Astrocyte of the spinal cord (primary cell): ENCODE data around the gene LRRC7.
A peak's percentile ranks its signal among the peaks of the same experiment; 100 is the strongest.

Experiments used
- DNase-seq: peaks from one replicate; pipeline ENCODE4 v3.0.0; 2011; ENCODE audit warnings: low read depth, low spot score
- H3K4me3 ChIP-seq: 2 replicates; pipeline ENCODE4 v1.5.1; 2011; ENCODE audit warnings: low read depth, mild to moderate bottlenecking, low read length, moderate library complexity
- CTCF ChIP-seq: IDR thresholded peaks from 2 replicates; pipeline ENCODE4 v1.5.1; 2012; ENCODE audit warnings: low read depth, mild to moderate bottlenecking, low read length, inconsistent platforms
- in situ Hi-C: cut with HindIII; loops from 2 replicates; pipeline ENCODE4 v1.10.0; 2017; ENCODE audit warnings: low sequenced_read_pairs

LRRC7 gene

GRCh38 chr1:70025052-70025451, 457.3 kb downstream of the LRRC7 start:
- DNase-seq: no peak
- in situ Hi-C loops: no loop called here
- no peak overlapping the region for H3K4me3 ChIP-seq
- TF ChIP-seq CTCF: no peak

DNA sequence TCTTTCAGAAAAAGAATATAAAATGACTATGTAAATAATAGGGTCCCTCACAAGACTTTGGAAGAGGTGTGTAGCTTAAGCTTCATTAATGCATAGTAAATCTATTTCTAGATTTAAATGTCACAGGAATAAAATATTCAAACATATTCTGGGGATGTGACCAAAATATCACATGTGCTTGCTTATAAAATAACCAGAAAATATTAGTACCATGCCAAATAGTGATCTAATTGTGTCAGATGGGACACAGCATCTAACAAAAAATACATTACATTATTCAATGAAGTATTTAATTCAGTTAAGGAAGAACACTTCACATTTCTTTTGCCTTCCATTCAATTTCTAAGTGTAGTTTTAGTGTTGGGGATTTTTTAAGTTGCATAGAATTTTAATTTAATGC, 458.1 kb downstream of the LRRC7 start:
- in situ Hi-C loops: no loop called here
- no peak for TF ChIP-seq CTCF

GRCh38 chr1:70033266-70033873, 465.6 kb downstream of the LRRC7 start:
- no peak for TF ChIP-seq CTCF
- no peak for DNase-seq
- in situ Hi-C loops: no loop called here
- H3K4me3 ChIP-seq: no peak overlapping the region

More for the DNA sequence above, 458.1 kb downstream of the LRRC7 start:
- DNase-seq: no peak
- no peak overlapping the region for H3K4me3 ChIP-seq

GRCh38 chr1:70033936-70034335, 466.2 kb downstream of the LRRC7 start:
- in situ Hi-C loops: no loop called here
- H3K4me3 ChIP-seq: no peak overlapping the region
- TF ChIP-seq CTCF: no peak
- no peak for DNase-seq

GRCh38 chr1:70034403-70034802, 466.7 kb downstream of the LRRC7 start:
- no peak overlapping the region for H3K4me3 ChIP-seq
- DNase-seq: peak; percentile 81
- TF ChIP-seq CTCF: peak; percentile 66
- in situ Hi-C loops: no loop called here

DNA sequence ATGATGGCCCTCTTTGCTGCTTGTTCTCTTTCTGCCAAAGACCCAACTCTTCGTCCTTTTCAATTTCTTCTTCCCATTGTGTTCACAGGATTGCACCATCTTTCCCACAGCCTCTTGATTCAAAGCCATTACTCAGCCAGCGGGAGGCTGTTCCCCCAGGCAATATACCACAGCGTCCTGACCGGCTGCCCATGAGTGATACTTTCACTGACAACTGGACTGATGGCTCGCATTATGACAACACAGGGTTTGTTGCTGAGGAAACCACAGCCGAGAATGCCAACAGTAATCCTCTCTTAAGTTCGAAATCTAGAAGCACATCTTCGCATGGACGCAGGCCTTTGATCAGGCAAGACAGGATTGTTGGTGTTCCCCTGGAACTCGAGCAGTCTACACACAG, 470.3 kb downstream of the LRRC7 start:
- no peak for TF ChIP-seq CTCF
- no peak overlapping the region for H3K4me3 ChIP-seq
- DNase-seq: peak; percentile 63

DNA sequence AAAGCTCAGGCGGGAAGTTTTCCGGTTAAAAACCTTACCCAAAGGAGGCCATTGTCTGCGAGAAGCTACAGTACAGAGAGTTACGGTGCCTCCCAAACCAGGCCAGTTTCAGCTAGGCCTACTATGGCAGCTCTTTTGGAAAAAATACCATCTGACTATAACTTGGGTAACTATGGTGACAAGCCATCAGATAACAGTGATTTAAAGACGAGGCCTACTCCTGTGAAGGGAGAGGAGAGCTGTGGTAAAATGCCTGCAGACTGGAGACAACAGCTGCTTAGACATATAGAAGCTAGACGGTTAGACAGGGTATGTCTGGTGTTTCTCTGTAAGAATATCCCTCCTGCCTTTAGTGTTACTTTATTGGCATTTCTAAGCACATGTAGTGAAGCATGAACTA, 471.8 kb downstream of the LRRC7 start:
- no peak for DNase-seq
- in situ Hi-C loops: no loop called here
- no peak for TF ChIP-seq CTCF
- H3K4me3 ChIP-seq: no peak overlapping the region

More for the DNA sequence above, 470.3 kb downstream of the LRRC7 start:
- in situ Hi-C loops: no loop called here
